Transverse colon (tissue), 4 donors: ENCODE measurements around the gene TMEM50B.

Source experiments
- CTCF ChIP-seq, 5 experiments: fragments of 200-600 bp in 3 of 5; fragments of 450-650 bp in 2 of 5; sonication (generic) in 3 of 5; IDR thresholded peaks; 1 replicate in 2 of 5; 2 replicates in 3 of 5; pipeline ENCODE4 v1.5.1; 2016 to 2017; ENCODE audit warnings: antibody characterized with exemption in 5 of 5, inconsistent platforms in 3 of 5, mild to moderate bottlenecking in 2 of 5, moderate library complexity in 1 of 5
- EP300 ChIP-seq: sonication (generic); formaldehyde crosslinking; IDR thresholded peaks from one replicate; pipeline ENCODE4 v1.6.1; 2017; ENCODE audit warnings: antibody characterized with exemption, low read depth
- POLR2A ChIP-seq: fragments of 450-650 bp; IDR thresholded peaks from one replicate; pipeline ENCODE4 v1.6.1; 2016; ENCODE audit warnings: antibody characterized with exemption, mild to moderate bottlenecking, moderate library complexity
- POLR2AphosphoS5 ChIP-seq, 3 donors: sonication (generic); formaldehyde crosslinking; IDR thresholded peaks; one replicate each; pipeline ENCODE4 v1.6.1; 2016; ENCODE audit warnings: antibody characterized with exemption in 3 of 3

DNA sequence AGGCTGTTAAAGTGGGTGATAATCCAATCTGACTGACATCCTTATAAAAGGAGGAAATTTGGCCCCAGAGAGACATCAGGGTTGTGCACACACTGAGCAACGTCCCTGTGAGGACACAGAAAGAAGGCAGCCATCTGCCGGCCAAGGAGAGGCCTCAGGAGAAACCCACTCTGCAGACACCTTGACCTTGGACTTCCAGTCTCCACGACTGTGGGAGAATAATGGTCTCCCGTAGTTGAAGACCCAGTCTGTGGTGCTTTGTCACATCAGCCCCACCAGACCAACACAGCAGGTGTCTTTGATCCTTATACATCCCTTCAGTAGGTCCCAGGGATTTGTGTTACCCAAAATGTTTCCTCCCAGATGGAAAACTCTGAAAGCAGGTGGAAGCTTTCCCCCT lies 16.0 kb upstream of the TMEM50B start:
- TF ChIP-seq CTCF (IDR thresholded peaks at IDR 0.05) (no peak), POLR2A (no peak), POLR2AphosphoS5 (IDR thresholded peaks at IDR 0.05) (no peak), EP300 (no peak)
